Astrocyte of the hippocampus (primary cell): ENCODE results near the gene RNF227.

Source experiments
- DNase-seq: peaks from one replicate; pipeline ENCODE4 v3.0.0; 2011; ENCODE audit warnings: low read depth, low spot score

RNF227 gene

DNA sequence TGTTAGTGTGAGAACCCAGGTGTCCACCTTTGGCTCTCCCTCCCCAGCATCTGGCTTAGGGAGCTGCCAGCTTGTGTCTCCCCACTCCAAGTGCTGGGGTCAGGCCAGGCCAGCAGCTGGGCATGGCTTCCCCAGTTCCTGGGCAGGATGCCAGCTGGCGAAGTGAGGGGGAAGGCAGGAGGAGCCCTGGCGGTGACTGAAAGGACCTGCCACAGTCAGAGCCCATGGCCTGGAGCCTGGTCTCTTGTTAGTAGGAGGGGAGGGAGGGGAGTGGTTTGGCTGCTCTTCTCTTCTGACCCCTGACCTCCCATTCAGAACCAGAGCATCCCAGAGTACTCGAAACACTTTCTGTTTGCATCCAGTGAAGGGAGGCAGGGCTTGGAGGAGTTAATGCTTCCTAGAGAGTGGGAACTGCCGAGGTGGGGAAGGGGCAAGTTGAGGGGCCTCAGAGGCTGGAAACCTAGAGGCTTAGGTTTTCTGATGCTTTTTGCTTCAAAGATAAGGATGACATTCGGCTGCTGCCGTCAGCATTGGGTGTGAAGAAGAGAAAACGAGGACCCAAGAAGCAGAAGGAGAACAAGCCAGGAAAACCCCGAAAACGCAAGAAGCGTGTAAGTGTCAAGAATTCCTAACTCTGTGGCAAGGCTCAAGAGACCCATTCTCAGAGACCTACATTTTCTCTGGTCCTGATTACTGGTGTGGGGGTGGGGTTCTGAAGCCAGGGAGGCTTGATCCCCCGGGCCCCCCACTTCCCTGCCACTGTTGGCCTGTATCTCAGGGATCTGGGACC is 26.7 kb downstream of the RNF227 start:
- DNase-seq, result peak; percentile 95

DNA sequence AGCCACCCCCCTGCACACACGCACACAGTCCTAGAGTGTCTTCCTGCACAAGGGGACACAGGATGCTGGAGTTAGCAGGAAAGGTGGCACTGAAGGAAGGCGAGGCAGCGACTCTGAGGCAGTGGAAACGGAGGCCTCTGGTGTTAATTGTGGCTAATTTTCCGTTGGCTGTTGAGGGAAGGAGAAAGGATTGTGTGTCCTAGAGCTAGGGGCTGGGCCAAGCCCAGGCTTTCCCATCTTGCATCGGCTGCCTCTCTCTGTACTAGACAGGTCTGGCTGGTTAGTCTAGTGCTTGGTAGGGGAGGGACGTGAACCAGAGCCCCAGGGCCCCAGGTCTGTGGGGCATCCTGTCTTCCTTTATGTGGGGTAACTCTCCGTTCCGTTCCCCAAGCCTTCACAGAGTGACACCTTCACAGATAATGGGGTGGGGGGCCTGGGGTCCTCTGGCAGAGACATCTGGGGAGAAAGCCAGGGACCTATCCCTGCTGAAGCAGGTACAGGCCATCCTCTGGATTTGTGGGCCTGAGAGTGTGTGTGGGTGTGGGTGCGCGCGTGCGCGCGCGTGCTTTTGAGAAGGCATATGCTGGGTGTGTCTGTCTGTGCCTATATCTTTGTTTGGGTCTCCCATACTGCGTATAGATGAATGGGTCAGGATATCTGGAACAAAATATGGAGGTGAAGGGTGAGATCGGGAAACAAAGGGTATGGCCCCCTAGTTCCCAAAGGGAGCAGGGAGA is 27.7 kb downstream of the RNF227 start, which contains the start of gene CHD3:
Gene CHD3, plus strand, starts transcription at position 606 of the 737 bp plus-strand sequence. CDS start 212 bp downstream, outside the sequence.
- DNase-seq, result no peak

DNA sequence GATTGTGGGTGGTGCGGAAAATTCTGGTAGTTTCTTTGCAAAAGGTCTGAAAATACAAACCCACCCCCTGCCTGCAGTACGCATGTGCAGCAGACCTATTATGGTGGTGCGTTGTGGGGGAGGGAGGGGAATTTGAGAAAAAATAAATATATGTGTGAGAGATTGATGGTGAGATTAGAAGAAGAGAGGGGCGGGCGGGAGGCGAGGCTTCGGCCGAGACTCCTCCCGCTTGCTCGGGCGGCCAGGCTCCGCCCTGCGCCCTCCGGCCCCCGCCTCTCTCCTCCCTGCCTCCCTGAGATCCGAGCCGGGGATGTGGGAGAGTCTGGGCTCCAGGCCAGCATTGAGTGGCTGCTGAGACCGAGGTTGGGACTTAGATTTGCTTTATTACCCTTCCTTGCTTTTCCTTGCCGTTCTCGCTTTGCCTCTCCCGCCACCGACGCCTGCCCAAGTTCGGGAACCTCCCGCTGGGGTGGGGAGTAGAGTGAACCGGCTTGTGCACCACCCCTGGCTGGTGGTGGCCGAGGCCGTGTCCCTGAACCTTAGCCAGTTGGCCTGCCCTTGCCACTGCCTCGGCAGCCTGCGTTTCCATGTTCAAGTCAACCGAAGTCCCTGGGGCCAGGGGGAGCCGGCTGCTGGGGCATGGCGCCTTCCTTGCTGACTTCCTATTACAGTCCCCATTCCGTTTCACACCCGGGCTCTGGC is 28.5 kb downstream of the RNF227 start:
- DNase-seq, result peak; percentile 99

DNA sequence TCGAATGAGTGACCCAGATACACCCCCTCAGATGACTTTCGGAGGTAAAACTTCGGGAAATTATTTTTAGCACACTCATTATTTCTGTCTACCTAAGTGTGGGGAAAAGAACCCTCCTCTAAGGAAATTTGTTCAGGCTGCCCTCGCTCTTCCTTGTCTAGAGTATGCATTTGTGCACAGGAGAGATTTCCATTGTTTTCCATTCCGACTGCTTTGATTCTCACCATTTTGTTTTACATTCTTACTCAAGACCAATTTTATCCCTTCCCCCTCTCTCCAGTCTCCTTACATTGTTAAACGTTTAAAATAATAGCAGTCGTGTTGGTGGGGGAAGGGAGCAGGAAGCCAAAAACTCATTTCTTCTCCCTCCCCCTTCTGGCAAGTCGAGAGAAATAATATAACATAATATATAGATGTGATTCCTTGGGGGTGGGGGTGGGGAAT is 29.0 kb downstream of the RNF227 start:
- DNase-seq, result no peak

DNA sequence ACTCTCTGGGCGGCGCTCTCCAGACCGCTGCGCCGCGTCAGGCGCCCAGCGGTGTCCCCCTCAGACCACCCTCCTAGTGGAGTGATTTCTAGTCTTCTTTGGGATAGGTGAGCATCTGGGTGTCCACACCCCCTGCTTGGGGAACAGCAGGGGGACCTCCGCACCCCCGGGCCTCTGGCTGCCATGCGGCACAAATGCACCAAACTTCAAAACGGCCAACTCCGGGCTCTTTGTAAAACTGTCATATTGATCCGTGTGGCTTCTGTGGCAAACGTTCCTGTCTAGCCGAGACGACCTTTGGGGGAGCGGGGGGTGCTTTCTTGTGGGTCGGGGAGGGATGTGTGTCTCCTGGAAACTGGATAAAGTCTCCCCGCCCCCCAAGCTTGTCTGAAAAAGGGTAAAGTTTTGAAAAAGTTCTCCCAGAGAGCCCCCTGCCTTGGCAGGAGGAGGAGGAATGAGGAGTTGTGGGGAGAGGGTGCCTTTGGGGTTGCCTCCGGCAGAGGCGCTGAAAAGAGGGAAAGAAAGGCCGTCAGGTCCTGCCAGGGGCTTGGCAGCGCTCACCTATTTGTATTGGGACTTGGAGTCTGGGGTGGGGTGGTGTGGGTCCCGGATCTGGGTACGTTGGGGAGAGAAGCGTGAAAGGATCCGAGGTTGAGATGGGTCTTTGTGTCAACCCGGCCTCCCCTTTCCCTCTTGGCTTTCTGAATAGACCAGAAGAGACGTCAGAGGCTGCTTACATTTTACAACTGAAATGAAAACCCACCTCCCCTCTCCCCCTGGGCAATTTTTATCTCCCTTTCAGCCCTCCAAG is 29.7 kb downstream of the RNF227 start:
- DNase-seq, result peak; percentile 52

DNA sequence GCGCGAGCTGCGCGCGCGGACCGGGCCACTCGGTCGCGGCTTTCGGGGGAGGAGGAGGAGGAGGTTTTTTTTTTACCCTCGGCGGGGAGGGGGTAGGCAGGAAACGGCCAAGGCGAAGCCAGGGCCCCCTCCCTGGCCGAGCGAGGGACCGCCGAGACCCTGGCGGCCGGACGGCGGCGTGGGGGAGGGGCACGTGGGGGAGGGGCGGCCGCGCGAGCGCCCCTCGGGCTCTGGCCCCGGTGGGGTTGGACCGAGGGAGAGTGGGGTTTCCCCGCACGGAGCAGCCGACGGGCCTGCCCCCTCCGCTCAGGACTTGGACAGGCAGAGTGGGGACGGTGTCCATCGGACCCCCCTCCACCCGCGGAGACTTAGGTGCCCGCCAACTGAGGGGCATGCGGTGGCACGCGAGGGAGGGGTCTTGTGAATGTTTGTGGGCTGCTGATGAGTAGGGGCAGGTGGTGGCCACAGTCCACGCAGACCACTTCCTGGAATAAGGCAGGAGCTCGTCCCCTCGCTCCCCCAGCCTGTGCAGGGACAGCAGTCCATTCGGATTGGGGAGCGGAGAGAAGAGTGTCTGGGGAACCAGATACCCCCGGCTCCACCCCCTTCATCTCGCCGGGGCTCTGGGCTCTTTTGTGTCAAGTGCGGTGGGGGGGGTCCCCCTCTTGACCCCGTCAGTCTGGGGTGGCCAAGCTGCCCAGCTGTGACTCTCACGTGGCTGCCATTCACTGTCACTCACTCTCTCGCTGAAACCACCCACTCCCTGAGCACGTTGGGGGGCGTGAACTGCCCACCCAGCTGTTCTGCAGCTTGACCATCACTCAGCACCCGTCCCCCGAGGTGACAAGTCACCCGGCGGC is 30.5 kb downstream of the RNF227 start:
- peak; percentile 52 for DNase-seq

DNA sequence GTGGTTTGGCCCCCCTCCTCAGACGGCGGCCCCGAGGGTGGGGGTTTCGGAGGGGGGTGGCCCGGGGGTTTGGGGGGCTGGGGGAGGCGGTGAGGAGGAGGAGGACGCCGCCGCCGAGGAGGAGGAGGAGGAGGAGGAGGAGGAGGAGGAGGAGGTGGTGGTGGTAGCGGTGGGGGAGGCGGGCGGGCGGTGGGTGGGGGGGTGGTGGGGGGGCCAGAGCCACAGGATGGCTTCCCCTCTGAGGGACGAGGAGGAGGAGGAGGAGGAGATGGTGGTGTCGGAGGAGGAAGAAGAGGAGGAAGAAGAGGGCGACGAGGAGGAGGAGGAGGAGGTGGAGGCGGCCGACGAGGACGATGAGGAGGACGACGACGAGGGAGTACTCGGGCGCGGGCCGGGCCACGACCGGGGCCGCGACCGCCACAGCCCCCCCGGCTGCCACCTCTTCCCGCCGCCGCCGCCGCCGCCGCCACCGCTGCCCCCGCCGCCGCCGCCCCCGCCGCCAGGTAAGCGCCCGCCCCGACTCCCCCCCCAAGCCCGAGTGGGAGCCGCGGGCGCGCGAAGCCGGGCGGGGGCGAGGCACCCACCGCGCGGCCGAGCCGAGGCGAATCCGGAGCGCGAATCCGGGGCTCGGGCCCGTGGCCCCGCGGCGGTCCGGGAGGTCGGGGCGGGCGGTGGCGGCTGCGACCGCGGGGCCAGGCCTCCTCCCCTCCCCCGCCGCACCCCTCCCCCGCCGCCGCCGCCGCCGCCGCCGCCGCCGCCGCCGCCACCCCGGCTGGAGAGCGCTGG is 31.3 kb downstream of the RNF227 start:
- DNase-seq, result peak; percentile 24

DNA sequence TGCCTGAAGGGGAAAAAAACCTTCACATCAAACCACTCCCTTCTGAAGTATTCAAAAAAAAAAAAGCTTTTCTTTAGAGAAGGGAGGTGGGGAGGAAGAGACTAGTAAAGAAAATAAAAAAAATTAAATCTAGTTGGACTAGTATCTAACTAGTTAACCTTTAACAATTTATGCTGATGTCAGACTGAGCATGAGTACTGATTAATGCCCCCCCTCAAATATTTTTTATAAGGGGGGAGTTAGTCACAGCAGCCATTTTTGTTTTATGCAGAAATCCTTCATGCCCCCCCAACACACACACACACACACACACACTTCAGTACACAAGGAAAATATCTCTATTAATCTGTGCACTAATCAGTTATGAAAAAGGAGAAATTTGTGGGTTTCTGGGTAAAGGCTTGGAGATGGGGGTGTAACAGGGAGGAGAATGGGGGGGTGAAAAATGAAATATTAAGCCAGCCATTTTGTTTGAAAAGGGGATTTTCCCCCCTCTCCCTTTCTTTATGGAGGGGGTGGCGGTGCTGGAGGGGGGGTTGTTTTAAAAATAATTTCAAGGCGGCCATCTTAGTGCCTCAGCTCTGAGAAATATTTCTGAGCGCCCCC is 32.2 kb downstream of the RNF227 start:
- DNase-seq, result peak; percentile 37

DNA sequence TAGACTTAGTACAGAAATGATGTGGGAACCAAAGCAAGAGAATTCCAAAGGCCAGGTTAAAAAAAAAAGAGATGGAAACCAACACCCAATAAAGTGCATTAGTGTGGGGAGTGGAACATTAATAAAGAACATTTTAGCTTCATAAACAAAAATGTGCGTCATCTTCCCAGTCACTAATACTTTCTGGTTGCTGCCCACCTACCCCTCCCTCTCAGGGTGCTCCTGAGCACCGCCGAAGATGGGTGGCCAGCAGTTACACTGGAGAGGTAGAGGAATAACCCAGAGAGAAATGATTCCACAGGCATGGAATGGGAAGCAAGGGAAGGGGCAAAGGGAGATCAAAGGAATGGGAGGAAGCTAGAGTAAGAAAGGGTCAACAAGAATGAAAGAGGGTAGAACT is 33.5 kb downstream of the RNF227 start:
- DNase-seq, result no peak

DNA sequence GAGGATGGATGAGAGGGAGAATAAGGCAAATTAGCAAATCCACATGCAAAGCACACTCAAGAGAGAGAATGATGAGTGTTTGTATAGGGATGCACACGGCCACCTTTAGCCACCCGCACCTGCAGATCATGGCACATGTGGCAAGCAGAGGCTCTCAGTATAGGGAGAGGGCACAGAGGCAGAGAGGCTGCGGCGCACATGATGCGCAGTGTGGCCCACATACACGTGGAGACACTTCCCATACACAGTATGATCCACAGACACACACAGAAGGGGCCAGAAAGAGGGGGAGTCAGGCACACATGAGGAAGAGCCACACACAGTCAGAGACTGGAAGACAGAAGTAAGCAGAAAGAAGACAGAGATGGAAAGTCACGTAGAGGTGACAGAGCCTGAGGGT is 34.0 kb downstream of the RNF227 start:
- DNase-seq, result no peak

DNA sequence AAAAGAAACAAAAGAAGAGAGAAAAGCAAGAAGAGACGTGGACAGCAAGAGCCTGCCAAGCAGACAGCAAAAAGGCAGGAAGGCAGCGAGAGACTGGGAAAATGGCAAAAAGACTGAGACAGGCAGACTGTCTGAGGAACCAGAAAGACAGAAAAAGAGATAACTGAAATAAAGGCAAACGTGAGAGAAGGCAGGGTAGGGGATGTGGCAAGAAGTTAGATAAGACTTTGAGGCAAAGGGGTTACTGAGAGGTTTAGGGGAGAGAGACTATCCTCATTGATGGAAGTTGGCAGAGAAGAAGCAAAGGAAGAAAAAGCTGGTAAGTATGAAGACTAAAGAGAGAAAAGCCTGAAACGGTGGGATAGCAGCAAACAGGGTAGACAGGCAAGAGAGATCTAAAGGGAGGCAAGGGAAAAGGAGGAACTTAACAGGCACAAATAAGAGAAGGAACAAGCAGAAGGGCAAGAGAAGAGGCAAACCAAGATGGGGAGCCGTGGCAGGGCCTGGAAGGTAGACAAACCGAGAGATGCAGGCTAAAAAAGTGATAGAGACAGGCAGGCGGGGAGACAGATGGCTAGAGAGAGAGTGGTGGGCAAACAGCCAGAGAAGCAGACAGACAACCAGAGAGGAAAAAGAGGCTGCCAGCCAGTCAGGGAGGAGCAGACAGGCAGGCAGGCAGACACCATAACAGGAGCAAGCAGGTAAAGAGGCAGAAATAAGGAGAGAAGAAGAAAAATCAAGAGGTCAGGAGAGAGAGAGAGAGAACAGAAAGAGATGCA is 34.6 kb downstream of the RNF227 start:
- DNase-seq, result no peak

DNA sequence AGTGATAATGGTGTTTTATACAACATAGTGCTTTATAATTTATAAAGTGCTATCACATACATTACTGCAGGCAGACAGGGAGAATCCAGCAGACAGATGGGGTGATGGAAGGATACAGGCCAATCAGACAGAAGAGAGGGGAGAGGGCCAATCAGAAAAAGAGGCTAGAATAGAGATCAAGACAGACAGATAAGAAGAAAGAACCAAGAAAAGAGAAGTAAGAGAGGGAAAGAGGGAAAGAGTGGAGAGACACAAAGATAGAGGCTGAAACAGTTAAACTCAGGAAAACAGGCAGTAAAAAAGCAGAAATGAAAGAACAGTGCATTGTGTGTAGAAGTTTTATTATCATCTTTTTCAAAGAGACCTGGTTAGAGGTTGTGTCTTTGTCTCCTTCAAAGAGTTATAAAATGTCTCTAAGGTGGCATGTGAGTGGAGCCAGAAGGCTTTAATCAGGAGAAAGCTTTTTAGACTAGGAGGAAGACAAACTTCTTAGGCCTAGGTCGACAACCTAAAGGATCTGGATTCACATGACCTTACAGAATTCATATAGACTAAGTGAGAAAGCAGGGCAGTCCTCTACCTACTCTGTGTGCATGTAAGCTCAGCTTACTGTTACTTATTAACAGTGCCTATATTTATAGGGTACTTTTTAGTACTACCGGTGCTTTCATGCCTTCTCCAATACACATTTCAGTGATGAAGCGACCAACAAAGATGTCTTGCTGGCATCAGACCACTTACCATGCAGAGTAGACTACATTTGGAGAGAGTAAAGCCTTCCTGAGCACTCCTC is 35.8 kb downstream of the RNF227 start:
- no peak for DNase-seq

DNA sequence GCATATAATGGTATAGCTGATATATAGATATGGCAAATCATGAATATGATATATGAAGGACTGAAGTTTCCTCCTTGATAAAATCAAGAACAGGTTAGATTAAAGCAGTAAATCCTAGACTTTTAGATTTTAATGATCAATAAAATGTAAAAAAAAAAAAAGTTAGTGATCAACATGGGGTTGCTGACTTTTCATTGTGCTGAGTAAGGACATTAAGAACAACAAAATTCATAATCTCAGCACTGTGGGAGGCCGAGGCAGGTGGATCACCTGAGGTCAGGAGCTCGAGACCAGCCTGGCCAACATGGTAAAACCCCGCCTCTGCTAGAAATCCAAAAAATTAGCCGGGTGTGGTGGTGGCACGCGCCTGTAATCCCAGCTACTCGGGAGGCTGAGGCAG is 37.9 kb downstream of the RNF227 start:
- DNase-seq, result no peak

DNA sequence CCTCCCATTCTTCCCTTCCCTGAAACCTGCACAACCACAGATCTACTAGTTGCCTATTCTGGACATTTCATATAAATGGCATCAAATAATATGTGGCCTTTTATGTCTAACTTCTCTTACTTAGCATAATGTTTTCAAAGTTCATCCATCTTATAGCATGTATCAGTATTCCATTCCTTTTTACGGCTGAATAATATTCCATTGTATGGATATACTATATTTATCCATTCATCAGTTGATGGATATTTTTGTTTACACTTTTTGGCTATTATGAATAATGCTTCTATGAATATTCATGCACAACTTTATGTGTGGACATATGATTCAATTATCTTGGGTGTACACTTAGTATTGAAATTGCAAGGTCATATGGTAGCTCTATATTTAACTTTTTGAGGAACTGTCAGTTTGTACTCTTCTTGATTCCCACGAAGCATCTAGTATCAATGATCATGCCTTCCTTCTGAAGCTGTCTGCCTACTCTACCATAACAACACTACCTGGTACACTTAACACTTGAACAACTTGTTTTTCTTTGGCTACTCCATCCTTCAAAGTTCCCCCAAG is 40.2 kb downstream of the RNF227 start:
- no peak for DNase-seq

DNA sequence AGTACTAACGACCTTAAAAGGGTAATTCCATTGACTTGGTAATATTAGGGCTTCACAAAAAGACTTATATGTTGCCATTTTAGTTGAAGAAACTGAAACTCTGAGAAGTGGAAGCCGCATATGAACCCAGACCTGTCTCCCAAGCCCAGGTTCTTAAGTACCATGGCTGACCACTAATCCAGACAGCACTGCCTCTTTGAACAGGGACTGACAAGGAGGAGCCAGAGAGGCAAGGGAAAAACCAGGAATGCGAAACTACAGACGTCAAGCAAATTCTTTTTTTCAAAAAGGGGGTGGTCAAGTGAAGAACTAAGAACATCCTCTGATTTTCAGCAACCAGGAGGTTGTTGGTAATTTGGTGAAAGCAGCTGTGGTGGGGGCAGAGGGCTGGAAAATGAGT is 43.0 kb downstream of the RNF227 start:
- DNase-seq, result no peak

DNA sequence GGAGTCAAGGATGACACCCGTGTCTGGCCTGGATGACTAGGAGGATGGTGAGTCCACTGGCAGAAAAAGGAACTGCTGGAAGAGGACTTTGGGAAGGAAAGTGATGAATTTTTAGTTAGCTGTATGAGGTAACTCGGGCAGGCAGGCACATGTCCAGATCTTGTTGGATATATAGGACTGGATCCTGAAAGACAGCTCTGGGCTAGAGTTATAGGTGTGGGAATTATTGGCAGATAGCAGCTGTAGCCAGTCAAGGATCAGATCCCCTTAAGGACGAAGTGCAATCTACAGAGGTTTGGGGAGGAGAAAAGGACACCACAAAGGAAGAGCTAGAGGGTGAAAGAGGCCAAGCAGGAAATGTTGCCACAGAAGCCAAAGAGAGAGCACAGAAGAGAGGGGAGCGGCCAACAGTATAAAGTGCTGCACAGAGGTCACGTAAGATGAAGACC is 48.2 kb downstream of the RNF227 start:
- DNase-seq, result no peak

DNA sequence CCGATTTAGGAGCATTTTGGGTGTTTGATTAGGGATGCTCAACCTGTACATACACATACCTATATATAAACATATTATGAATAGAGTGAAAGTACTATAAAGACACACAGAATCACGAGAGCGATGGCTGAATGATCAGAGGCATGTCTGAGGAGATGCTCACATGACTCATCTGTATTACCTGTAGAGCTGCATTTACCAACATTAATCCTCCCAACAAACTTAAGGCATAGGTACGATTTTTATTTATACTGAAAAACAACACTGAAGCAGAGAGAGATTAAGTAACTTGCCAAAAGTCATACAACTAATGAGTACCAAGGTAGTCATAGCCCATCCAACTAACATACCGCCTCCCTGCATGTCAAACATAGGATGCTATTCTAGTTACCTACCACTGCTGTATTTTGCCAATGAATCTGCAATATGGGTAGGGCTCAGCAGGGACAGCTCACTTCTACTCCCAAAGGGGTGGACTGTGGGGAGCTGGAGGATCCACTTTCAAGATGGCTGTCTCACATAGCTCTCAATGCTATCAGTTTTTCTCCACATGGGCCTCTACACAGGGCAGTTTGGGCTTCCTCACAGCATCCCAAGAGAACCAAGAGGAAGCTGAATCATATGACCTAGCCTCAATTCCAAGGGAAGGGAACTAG is 51.0 kb downstream of the RNF227 start:
- no peak for DNase-seq
